IMR-90 (cell line): ENCODE data around the gene CDH13. TPM values are rescaled to one million over a fixed set of nuclear protein-coding genes. Genes with fewer than 3 reads are reported as not detected.

Source experiments
- ATAC-seq: fragments of 200-7000 bp; cut with Tn5 transposase; 2 replicates; pipeline ENCODE4 v1.9.1; 2020; ENCODE audit warnings: low read depth, mild to moderate bottlenecking, moderate library complexity
- BruUV-seq: library from RNA; stranded (reverse); fragments of 400-500 nt; replicated peaks from 2 replicates; lab custom pipeline; 2021; lab: Mats Ljungman, UMichigan
- CTCF ChIA-PET: fragments of 300-600 bp; formaldehyde crosslinking; extraction: SDS; loops from one replicate; lab custom pipeline; 2021; ENCODE audit warnings: antibody characterized with exemption; lab: Yijun Ruan, JAX
- POLR2A ChIA-PET: fragments of 300-600 bp; sonication (Branson Sonifier 250); formaldehyde crosslinking; loops from one replicate; lab custom pipeline; 2022; ENCODE audit warnings: antibody characterized with exemption; ENCODE audit not compliant: unreplicated experiment; lab: Charles Lee
- DNase-seq: peaks from one replicate; pipeline ENCODE4 v3.0.0; 2013
- H2AFZ ChIP-seq: replicated peaks from 2 replicates; pipeline ENCODE3; 2013; ENCODE audit warnings: low read length, mild to moderate bottlenecking; ENCODE audit not compliant: poor library complexity
- H2AK5ac ChIP-seq: 2 replicates; pipeline ENCODE4 v1.6.1; 2013; ENCODE audit warnings: low read depth, low read length, inconsistent platforms
- H2AK9ac ChIP-seq: replicated peaks from 2 replicates; pipeline ENCODE3; 2013; ENCODE audit warnings: mild to moderate bottlenecking, low read depth, low read length, moderate library complexity; ENCODE audit not compliant: poor library complexity
- H2BK120ac ChIP-seq: 2 replicates; pipeline ENCODE4 v1.6.1; 2013; ENCODE audit warnings: low read depth, low read length, inconsistent platforms
- H2BK15ac ChIP-seq: 3 replicates; pipeline ENCODE4 v1.6.1; 2013; ENCODE audit warnings: low read depth, low read length, inconsistent platforms
- H2BK20ac ChIP-seq: 2 replicates; pipeline ENCODE4 v1.6.1; 2013; ENCODE audit warnings: low read depth, mild to moderate bottlenecking, inconsistent platforms, low read length, moderate library complexity
- H2BK5ac ChIP-seq: 2 replicates; pipeline ENCODE4 v1.6.1; 2013; ENCODE audit warnings: mild to moderate bottlenecking, low read depth, low read length, inconsistent platforms; ENCODE audit not compliant: poor library complexity, severe bottlenecking
- H3K14ac ChIP-seq: replicated peaks from 2 replicates; pipeline ENCODE4 v1.6.1; 2013; ENCODE audit warnings: low read depth, low read length, inconsistent platforms
- H3K18ac ChIP-seq: 2 replicates; pipeline ENCODE4 v1.6.1; 2013; ENCODE audit warnings: low read depth, low read length, control low read depth
- H3K23ac ChIP-seq: 2 replicates; pipeline ENCODE4 v1.6.1; 2013; ENCODE audit warnings: low read depth, low read length, inconsistent platforms
- H3K27ac ChIP-seq: 2 replicates; pipeline ENCODE4 v1.5.1; 2013; ENCODE audit warnings: mild to moderate bottlenecking, control low read depth, low read length; ENCODE audit not compliant: insufficient read depth
- H3K27me3 ChIP-seq: 2 replicates; pipeline ENCODE4 v1.6.1; 2013; ENCODE audit warnings: low read length; ENCODE audit not compliant: control insufficient read depth, insufficient read depth
- H3K36me3 ChIP-seq: 2 replicates; pipeline ENCODE4 v1.6.1; 2013; ENCODE audit warnings: low read length, mixed read lengths; ENCODE audit not compliant: control insufficient read depth, insufficient read depth
- H3K4ac ChIP-seq: 2 replicates; pipeline ENCODE4 v1.6.1; 2013; ENCODE audit warnings: low read depth, low read length, inconsistent platforms
- H3K4me1 ChIP-seq: 2 replicates; pipeline ENCODE4 v1.6.1; 2013; ENCODE audit warnings: low read length, mixed read lengths; ENCODE audit not compliant: control insufficient read depth, insufficient read depth
- H3K4me2 ChIP-seq: 2 replicates; pipeline ENCODE4 v1.6.1; 2013; ENCODE audit warnings: low read depth, mild to moderate bottlenecking, control low read depth, low read length, moderate library complexity
- H3K4me3 ChIP-seq: 2 replicates; pipeline ENCODE4 v1.5.1; 2013; ENCODE audit warnings: low read depth, mild to moderate bottlenecking, control low read depth, low read length, moderate library complexity; ENCODE audit not compliant: insufficient read depth
- H3K56ac ChIP-seq: 2 replicates; pipeline ENCODE4 v1.6.1; 2013; ENCODE audit warnings: low read length, inconsistent platforms; ENCODE audit not compliant: insufficient read depth; ENCODE audit errors: extremely low read depth
- H3K79me1 ChIP-seq, 2 experiments: 2 replicates each; pipeline ENCODE4 v1.6.1; 2013; ENCODE audit warnings: low read length in 2 of 2, inconsistent platforms in 1 of 2, low read depth in 1 of 2
- H3K9ac ChIP-seq: 2 replicates; pipeline ENCODE4 v1.6.1; 2013; ENCODE audit warnings: low read depth, low read length, control low read depth
- H3K9me1 ChIP-seq: 2 replicates; pipeline ENCODE4 v1.6.1; 2013; ENCODE audit warnings: low read length, inconsistent platforms; ENCODE audit not compliant: insufficient read depth
- H3K9me3 ChIP-seq: 2 replicates; pipeline ENCODE4 v1.6.1; 2013; ENCODE audit warnings: low read length; ENCODE audit not compliant: control insufficient read depth, insufficient read depth
- H4K20me1 ChIP-seq: 2 replicates; pipeline ENCODE4 v1.6.1; 2013; ENCODE audit warnings: low read length, inconsistent platforms; ENCODE audit not compliant: insufficient read depth
- H4K5ac ChIP-seq: 2 replicates; pipeline ENCODE4 v1.6.1; 2013; ENCODE audit warnings: mild to moderate bottlenecking, low read depth, low read length, control low read depth
- H4K8ac ChIP-seq, 2 experiments: 2 replicates each; pipeline ENCODE4 v1.6.1; 2013; ENCODE audit warnings: low read depth in 2 of 2, low read length in 2 of 2, control low read depth in 1 of 2, inconsistent platforms in 1 of 2
- H4K91ac ChIP-seq: 2 replicates; pipeline ENCODE4 v1.6.1; 2013; ENCODE audit warnings: low read depth, low read length, inconsistent platforms; ENCODE audit not compliant: insufficient read depth
- BHLHE40 ChIP-seq: fragments of 150-350 bp; IDR thresholded peaks from 2 replicates; pipeline ENCODE4 v1.6.1; 2016; ENCODE audit warnings: mild to moderate bottlenecking, low read depth, low read length
- CEBPB ChIP-seq: IDR thresholded peaks from 2 replicates; pipeline ENCODE4 v1.6.1; 2012; ENCODE audit warnings: low read depth, low read length, improper control_type of control experiment
- CHD1 ChIP-seq: IDR thresholded peaks from 2 replicates; pipeline ENCODE4 v1.6.1; 2012; ENCODE audit warnings: low read depth, low read length, improper control_type of control experiment
- ELK1 ChIP-seq: fragments of 150-350 bp; IDR thresholded peaks from 2 replicates; pipeline ENCODE4 v1.6.1; 2016; ENCODE audit warnings: low read depth, mild to moderate bottlenecking, low read length, moderate library complexity, borderline replicate concordance
- FOS ChIP-seq: fragments of 150-350 bp; IDR thresholded peaks from 2 replicates; pipeline ENCODE4 v1.6.1; 2016; ENCODE audit warnings: low read depth, low read length
- MAFK ChIP-seq: IDR thresholded peaks from 2 replicates; pipeline ENCODE4 v1.6.1; 2012; ENCODE audit warnings: low read depth, low read length, improper control_type of control experiment
- MAZ ChIP-seq: IDR thresholded peaks from 2 replicates; pipeline ENCODE4 v1.6.1; 2012; ENCODE audit warnings: low read depth, mild to moderate bottlenecking, low read length, improper control_type of control experiment, moderate library complexity, borderline replicate concordance
- MXI1 ChIP-seq: IDR thresholded peaks from 2 replicates; pipeline ENCODE4 v1.6.1; 2012; ENCODE audit warnings: low read depth, mild to moderate bottlenecking, low read length, moderate library complexity, borderline replicate concordance
- NFE2L2 ChIP-seq: fragments of 150-350 bp; IDR thresholded peaks from 2 replicates; pipeline ENCODE4 v1.6.1; 2016; ENCODE audit warnings: low read depth, mild to moderate bottlenecking, low read length
- POLR2A ChIP-seq: IDR thresholded peaks from 2 replicates; pipeline ENCODE4 v1.6.1; 2012; ENCODE audit warnings: mild to moderate bottlenecking, low read depth, low read length
- RAD21 ChIP-seq: IDR thresholded peaks from 2 replicates; pipeline ENCODE4 v1.6.1; 2012; ENCODE audit warnings: low read length, improper control_type of control experiment
- RCOR1 ChIP-seq: IDR thresholded peaks from 2 replicates; pipeline ENCODE4 v1.6.1; 2012; ENCODE audit warnings: mild to moderate bottlenecking, low read length, improper control_type of control experiment; ENCODE audit not compliant: insufficient replicate concordance
- SMC3 ChIP-seq: fragments of 150-350 bp; IDR thresholded peaks from 2 replicates; pipeline ENCODE4 v1.6.1; 2016; ENCODE audit warnings: low read depth, mild to moderate bottlenecking, antibody characterized with exemption, low read length, moderate library complexity
- USF2 ChIP-seq: fragments of 150-350 bp; IDR thresholded peaks from 2 replicates; pipeline ENCODE4 v1.6.1; 2017; ENCODE audit warnings: mild to moderate bottlenecking, antibody characterized with exemption, low read length, low read depth
- WGBS, 2 experiments: methylation state at CpG; one replicate each; pipeline versions ENCODE4 v1.1.5 to v1.1.7; 2013; ENCODE audit warnings: missing lambda C conversion rate in 2 of 2; ENCODE audit not compliant: insufficient read length in 1 of 2; ENCODE audit errors: extremely low coverage in 2 of 2; 5-methylcytosine and 5-hydroxymethylcytosine counted together
- dilution Hi-C: fragments of 300-500 bp; cut with HindIII; formaldehyde crosslinking; loops from one replicate; pipeline ENCODE4 v1.14.3; 2018; ENCODE audit warnings: low sequenced_read_pairs; ENCODE audit not compliant: unreplicated experiment
- in situ Hi-C: fragments of 300-500 bp; cut with MboI; formaldehyde crosslinking; loops from 3 replicates; pipeline ENCODE4 v1.14.3; 2019; ENCODE audit warnings: low sequenced_read_pairs, inconsistent platforms, mixed read lengths
- intact Hi-C: fragments of 100-400 bp; cut with micrococcal nuclease; formaldehyde crosslinking; loops from 2 replicates; pipeline ENCODE4 v1.10.0; 2022
- polyA plus RNA-seq, 3 experiments: library from polyadenylated mRNA; depleted of rRNA; stranded (reverse); fragments of >200 nt; gene quantifications; 2 replicates each; pipeline ENCODE4 v1.2.3, GENCODE V29; 2012; ENCODE audit warnings: low replicate concordance in 1 of 3
- total RNA-seq: library from RNA; depleted of rRNA; stranded (reverse); fragments of >200 nt; gene quantifications from 2 replicates; pipeline ENCODE4 v1.2.3, GENCODE V29; 2012
- TF ChIP-seq, protein P1 (sequence below): conservative IDR thresholded peaks from 2 replicates; pipeline ENCODE4 v1.5.1; 2012; ENCODE audit warnings: mild to moderate bottlenecking, low read depth, low read length, improper control_type of control experiment

Gene CDH13
- total and polyA plus RNA-seq, 2 of the 4 experiments (the other 2 are of a cell fraction): 61.6 to 74.7 TPM

GRCh38 chr16:83711069-83711468, 1084.3 kb downstream of the CDH13 start:
- Histone ChIP-seq H3K9me3 (no peaks in the 10 kb centered on the region; the same call in 1 of the 2 replicates), H2AK9ac (no peak overlapping the region), H4K5ac (no peak overlapping the region), H3K18ac (no peak overlapping the region), H3K9ac (no peak overlapping the region), H3K4me3 (no peak overlapping the region), H2BK20ac (no peak overlapping the region), H3K4ac (no peak overlapping the region), H3K23ac (no peak overlapping the region), H3K79me1 (no peaks in the 10 kb centered on the region), H3K27ac (no peak overlapping the region), H3K27me3 (no peaks in the 10 kb centered on the region), H3K4me1 (no peaks in the 10 kb centered on the region), H2AK5ac (no peak overlapping the region), H3K56ac (no peak overlapping the region), H4K91ac (no peak overlapping the region), H2AFZ (no peak overlapping the region), H3K9me1 (no peaks in the 10 kb centered on the region), H4K8ac (no peak overlapping the region), H4K20me1 (no peaks in the 10 kb centered on the region), H3K4me2 (no peak overlapping the region), H3K36me3 (no peaks in the 10 kb centered on the region), H2BK5ac (no peak overlapping the region), H2BK15ac (no peak overlapping the region), H2BK120ac (no peak overlapping the region), H3K14ac (no peak overlapping the region)
- intact Hi-C loops (no loop called here), in situ Hi-C loops (no loop called here), dilution Hi-C loops (no loop called here)
- DNase-seq (no peak), ATAC-seq (no peak)
- CTCF ChIA-PET: no interaction called here
- WGBS, 2 experiments: no CpG with 5 or more reads among the region's 3 CpGs
- POLR2A ChIA-PET: no interaction called here
- no TSS peak for BruUV-seq
- TF ChIP-seq SMC3 (no peak), NFE2L2 (no peak), CEBPB (no peak), RAD21 (no peak), BHLHE40 (no peak), FOS (no peak), ELK1 (no peak), MAZ (no peak), MAFK (no peak), USF2 (no peak), RCOR1 (no peak), MXI1 (no peak), POLR2A (no peak), CHD1 (no peak)
- TF ChIP-seq, protein P1, sequence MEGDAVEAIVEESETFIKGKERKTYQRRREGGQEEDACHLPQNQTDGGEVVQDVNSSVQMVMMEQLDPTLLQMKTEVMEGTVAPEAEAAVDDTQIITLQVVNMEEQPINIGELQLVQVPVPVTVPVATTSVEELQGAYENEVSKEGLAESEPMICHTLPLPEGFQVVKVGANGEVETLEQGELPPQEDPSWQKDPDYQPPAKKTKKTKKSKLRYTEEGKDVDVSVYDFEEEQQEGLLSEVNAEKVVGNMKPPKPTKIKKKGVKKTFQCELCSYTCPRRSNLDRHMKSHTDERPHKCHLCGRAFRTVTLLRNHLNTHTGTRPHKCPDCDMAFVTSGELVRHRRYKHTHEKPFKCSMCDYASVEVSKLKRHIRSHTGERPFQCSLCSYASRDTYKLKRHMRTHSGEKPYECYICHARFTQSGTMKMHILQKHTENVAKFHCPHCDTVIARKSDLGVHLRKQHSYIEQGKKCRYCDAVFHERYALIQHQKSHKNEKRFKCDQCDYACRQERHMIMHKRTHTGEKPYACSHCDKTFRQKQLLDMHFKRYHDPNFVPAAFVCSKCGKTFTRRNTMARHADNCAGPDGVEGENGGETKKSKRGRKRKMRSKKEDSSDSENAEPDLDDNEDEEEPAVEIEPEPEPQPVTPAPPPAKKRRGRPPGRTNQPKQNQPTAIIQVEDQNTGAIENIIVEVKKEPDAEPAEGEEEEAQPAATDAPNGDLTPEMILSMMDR: no peak
